ENCODE results near the gene C5orf47.
"Not testable (repeated sequence)": the region's sequence is repeated elsewhere in the genome, so short reads cannot be mapped to it uniquely, and the experiment has no call there.

C5orf47 gene

GRCh38 chr5:173970878-173971650, 17.9 kb upstream of the C5orf47 start:
- no peak for DNase-seq

GRCh38 chr5:173971681-173972345, 17.2 kb upstream of the C5orf47 start:
- no peak for DNase-seq

- DNase-seq = no peak
These were observed 16.4 kb upstream of the C5orf47 start for GRCh38 chr5:173972607-173972924.

- DNase-seq = peak; percentile 65
These were observed 15.9 kb upstream of the C5orf47 start for GRCh38 chr5:173972925-173973615.

GRCh38 chr5:173973616-173973969, 15.4 kb upstream of the C5orf47 start:
- no peak for DNase-seq

- no peak for DNase-seq
These were observed 14.2 kb upstream of the C5orf47 start for GRCh38 chr5:173974688-173975239.

- no peak for DNase-seq
These were observed 7.7 kb upstream of the C5orf47 start for GRCh38 chr5:173981185-173981761.

GRCh38 chr5:173984218-173984617, 4.8 kb upstream of the C5orf47 start:
- no peak for DNase-seq

GRCh38 chr5:173989432-173990082, 587 bp downstream of the C5orf47 start:
- no peak for DNase-seq

- no peak for DNase-seq
These were observed 8.4 kb downstream of the C5orf47 start for GRCh38 chr5:173997331-173997730.

GRCh38 chr5:173998531-173998930, 9.6 kb downstream of the C5orf47 start:
- DNase-seq = no peak

GRCh38 chr5:174000076-174000475, 11.1 kb downstream of the C5orf47 start:
- no peak for DNase-seq

GRCh38 chr5:174003795-174004194, 14.8 kb downstream of the C5orf47 start:
- no peak for DNase-seq

GRCh38 chr5:174008922-174009321, 20.0 kb downstream of the C5orf47 start:
- no peak for DNase-seq

GRCh38 chr5:174010365-174010764, 21.4 kb downstream of the C5orf47 start:
- no peak for DNase-seq

GRCh38 chr5:174011441-174011840, 22.5 kb downstream of the C5orf47 start:
- DNase-seq = no peak

GRCh38 chr5:174020069-174020927, 31.3 kb downstream of the C5orf47 start:
- DNase-seq = not testable (repeated sequence)

- no peak for DNase-seq
These were observed 31.9 kb downstream of the C5orf47 start for GRCh38 chr5:174020928-174021304.

GRCh38 chr5:174022384-174023095, 33.6 kb downstream of the C5orf47 start:
- no peak for DNase-seq

GRCh38 chr5:174030286-174030685, 41.3 kb downstream of the C5orf47 start:
- no peak for DNase-seq
